ENCODE data around the gene FAM135A.
"Not testable (repeated sequence)": the region's sequence is repeated elsewhere in the genome, so short reads cannot be mapped to it uniquely, and the experiment has no call there.

Gene FAM135A

DNA sequence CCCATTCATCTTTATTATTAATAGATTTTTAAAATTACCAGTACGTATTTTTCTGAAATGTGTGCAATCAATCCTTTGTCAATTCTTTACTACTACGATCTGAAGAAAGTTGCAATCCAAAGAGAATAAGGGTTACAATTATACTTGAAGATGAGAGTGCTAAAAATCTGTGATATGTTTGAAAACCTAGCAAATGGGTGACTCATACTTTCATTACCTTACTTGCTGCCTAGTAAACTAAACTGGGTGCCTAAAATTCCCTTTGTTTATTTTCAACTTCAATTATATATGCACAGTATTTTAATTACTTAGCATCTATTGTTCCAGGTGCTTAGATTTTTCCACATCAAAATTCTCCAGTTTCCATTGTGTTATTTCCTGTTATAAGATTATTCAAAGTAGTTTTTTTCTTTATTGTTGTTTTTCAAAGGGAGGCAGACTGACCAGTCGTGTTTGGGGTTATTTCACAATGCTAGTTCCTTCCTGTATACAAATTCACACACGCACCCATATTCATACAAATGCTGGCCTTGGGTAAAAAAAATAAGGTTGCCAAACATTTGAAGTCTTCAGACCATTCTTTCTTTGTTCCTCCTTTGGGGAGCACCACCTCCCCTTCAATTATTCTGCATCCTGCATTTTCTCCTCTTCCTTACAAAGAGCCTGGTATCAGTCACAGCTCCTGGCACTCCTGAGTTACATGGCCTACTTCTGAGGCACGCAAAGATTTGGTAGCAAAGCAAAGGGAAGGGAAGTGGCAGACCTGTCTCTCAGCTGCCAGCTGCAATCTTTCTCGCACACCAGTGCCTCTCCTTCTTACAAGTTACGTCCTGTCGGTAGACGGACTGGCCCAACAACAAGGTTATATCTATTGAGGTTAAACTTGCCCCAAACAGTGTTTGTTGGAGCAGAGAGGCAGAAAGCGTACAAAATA lies 16.2 kb upstream of the FAM135A start:
- no peak for DNase-seq (ENCODE audit: low spot score)

DNA sequence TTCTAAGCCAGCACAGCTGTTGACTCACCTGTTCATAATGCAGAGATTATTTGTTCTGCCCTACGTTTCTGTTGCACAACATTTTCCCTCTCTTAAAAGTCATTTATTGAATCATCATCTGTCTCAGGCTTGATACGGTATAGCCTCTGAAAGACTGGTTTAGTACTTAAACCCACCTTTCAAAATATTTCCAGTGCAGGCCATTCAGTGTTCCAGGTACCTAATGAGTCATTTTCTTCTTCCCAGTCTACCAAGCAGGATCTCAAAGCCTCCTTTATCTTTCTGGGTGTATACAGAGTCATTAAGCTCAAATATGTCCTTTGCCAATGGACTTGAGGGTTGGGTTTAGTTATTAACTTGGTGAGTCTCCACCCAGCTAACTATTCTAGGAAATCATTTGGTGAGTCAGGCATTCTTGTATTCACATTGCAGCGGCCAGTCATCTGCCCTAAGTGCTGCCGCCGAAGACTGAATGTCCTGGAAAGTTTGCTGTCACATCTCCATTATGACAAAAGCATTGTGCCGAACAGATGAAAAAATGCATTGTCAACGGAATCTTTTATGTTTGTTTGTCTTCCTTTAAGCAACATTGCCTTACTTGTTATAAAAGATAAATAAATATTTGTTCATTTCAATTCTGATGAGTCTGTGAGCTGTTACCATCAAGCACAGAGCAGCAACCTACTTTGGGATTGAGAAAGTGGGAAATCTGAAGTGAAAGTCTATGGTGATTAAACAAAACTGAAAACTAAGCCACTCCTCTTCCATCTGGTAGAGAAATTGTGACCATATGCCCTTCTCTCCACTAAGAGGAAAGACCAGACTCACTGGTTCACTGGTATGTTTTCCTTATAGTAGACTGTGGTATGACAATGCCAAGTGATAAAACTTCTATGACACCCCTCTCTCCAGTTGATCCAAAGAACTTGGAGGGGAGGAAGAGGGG lies 14.3 kb upstream of the FAM135A start:
- DNase-seq (ENCODE audit: low spot score): peak; percentile 46

DNA sequence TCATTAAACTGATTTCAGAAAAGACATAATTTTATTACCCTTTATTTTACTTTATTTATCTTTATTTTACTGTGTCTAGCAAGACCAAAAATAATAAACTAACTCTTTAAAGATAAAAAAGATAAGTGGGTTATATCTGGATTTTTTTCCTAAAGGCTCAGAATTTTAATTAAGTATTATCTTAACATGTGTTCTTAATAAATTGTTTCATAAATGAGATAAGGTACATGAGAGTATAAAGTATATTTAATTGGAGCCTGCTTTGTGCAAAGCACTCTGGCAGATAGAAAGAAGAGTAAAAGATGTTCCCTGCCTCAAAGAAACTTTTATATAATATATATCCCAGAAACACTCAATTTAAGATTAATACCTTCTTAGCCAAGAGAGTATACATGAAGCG lies 8.7 kb upstream of the FAM135A start:
- DNase-seq (ENCODE audit: low spot score): no peak

DNA sequence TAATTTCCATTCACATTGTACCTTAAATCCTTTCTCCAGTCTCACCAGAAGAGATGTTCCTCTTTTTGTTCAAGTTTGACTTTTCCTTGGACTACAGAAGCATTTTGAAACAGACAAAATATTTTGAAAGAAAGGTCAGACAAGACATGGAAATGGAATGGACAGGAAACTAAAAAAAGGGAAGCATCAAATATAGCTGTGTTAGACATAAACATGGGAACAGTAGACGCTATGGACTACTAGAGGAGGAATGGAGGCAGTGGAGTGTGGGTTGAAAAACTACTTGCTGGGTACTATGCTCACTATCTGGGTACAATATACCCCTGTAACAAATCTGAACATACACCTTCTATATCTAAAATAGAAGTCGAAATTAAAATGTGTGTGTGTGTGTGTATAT lies 4.1 kb upstream of the FAM135A start:
- DNase-seq (ENCODE audit: low spot score): no peak

DNA sequence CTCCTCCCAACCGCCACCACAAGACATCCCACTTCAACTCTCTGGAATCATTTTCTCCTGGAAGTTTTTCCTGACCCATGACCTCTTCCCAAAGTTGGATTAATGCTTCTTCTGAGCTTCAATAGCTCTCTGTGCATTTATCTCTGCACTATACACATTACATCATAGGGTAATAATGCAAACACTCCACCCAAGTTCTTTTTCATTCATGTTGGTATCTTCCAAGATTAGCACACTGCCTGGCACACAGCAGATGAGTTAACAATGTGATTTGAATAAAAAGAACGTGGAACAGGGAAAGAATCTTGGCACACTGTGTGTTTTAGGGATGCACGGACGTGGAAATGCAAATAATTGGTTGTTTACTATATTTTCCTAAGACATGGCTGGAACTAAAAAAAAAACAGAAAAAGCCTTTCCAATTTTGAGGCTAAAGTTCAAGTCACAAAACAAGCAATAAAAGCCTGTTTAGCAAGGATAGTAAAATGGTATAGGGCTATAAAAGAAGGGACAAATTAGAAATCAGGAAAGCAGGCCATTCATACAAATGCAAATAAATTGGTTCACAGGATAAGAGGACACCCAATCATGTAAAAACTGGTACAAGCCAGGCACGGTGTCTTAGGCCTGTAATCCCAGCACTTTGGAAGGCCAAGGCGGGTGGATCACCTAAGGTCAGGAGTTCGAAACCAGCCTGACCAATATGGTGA lies 1.6 kb upstream of the FAM135A start:
- no peak for DNase-seq (ENCODE audit: low spot score)

DNA sequence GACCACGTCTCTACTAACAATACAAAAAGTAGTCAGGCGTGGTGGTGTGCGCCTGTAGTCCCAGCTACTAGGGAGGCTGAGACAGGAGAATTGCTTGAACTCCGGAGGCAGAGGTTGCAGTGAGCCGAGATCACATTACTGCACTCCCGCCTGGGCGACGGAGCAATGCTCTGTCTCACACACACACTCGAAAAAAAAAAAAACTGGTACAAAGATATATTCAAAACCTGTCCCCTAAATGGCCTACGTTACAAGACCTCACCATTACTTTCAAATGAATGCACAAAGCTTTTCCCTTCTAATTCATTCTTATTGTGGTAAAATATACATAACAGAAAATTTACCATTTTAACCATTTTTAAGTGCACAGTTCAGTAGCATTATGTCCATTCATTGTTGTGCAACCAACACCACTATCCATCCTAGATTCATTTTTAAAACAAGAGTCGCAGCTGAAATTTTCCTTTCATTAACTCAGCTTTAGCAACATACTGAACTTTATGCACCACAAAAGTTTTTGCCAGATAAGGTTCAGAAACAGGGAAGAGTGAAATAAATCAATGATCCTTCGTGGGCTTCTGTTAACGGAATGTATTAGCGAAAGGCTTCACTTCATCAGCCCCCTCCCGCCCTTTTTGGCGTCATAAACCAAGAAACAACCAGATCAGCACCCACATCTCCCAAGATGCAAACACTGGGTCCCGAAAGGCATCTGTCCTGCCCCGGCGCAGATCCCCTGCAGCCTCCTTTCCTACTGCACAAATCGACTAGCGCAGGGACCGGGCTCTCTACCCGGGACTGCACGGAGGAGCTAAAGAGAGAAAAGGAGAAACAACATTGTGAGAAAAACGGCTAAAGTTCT lies 825 bp upstream of the FAM135A start:
- DNase-seq (ENCODE audit: low spot score): no peak

DNA sequence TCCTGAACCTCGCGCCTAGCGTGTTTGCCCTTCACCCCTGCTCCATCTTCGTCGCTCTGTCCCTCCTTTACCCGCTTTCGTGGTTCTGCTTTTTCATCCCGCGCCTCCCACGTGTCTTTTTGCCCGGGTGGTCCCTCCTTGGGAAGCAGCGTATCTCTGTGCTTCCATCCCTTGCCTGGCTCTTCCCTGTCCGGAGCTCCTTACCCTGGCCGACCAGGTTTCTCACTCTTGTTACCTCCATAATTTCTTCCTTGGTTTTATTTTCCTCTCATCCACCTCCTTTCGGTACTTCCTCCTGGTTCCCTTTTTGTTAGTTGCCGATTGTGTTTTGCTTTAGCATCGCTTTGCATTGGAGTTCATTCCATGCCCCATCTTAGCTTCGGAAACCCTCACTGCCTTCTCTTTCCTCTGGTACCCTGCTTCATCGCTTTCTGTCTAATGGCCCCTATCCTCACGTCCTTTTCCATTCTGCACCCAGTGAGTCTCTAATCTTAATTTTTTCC lies 735 bp downstream of the FAM135A start:
- DNase-seq (ENCODE audit: low spot score): peak; percentile 42

DNA sequence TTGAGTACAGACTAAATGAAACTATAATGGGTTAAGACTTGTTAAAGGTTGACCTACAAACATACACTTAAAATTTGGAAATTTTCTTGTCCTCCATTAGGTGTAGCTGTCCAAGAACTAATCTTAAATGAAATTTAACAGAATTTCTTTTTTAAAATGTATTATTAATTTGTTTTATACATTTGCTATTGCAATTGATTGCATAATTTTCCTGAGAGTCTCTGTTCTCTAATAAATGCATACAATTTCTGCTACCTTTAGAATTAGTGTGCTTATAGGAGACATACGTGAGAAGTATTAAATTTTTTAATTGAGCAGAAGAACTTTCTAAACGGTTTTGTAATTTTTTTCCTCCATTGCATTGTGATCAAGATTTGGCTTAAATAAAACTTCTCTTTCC lies 1.5 kb downstream of the FAM135A start:
- DNase-seq (ENCODE audit: low spot score): no peak

DNA sequence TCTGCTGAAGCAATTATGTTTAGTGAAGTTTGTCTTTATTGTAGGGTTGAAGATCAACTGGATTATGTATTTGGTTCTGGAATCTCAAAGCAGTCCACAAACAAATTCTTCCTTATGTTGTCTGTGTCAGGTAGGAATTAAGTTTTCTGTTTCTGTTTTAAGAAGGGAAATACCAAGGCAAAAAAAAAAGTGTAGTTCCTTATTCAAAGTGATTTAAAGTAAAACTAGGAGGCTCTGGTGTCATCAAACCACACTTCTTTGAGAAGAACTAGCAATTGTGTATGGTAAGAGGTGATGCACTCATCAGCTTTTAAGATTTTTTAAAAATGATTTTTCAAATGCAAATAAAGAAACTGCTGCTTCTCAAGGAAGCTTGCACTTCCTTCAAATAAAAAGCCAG lies 1.9 kb downstream of the FAM135A start:
- DNase-seq (ENCODE audit: low spot score): no peak

DNA sequence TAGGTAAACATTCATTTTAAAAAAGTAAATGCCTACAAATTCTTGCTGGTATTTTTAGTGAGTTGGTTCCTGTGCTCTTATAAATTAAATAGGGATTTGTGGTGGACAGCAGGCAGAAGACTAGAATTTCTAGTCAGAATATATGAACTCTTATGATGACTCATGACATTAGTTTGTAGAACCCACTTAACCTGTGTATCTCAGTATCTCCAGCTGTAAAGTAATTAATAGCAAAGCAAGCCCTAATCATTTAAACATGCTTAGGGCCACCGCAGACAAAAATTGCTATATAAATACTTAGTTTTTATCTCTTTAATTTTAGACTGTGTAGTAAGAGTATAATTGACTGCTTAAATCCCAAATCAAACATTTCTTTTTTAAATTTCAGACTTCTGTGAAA lies 2.4 kb downstream of the FAM135A start:
- no peak for DNase-seq (ENCODE audit: low spot score)

DNA sequence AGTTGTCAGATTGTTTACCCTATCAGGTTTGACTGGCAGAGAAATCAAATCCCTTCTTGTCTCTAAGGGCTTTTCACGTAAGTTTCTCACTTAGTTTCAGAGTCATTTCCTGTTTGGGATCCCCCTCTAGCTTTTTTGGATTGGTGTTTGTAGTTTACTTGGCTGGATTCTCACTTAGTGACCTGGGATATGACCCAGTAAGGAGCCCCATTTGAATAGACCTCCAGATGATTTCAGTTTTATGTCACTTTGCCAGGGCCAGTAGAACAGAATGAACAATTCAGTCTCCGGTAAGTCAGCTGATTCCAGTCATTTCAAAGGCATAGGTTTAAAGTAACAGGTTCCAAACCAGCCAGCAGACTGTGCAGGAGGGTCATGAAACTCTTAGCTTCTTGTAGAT lies 8.2 kb downstream of the FAM135A start:
- no peak for DNase-seq (ENCODE audit: low spot score)

DNA sequence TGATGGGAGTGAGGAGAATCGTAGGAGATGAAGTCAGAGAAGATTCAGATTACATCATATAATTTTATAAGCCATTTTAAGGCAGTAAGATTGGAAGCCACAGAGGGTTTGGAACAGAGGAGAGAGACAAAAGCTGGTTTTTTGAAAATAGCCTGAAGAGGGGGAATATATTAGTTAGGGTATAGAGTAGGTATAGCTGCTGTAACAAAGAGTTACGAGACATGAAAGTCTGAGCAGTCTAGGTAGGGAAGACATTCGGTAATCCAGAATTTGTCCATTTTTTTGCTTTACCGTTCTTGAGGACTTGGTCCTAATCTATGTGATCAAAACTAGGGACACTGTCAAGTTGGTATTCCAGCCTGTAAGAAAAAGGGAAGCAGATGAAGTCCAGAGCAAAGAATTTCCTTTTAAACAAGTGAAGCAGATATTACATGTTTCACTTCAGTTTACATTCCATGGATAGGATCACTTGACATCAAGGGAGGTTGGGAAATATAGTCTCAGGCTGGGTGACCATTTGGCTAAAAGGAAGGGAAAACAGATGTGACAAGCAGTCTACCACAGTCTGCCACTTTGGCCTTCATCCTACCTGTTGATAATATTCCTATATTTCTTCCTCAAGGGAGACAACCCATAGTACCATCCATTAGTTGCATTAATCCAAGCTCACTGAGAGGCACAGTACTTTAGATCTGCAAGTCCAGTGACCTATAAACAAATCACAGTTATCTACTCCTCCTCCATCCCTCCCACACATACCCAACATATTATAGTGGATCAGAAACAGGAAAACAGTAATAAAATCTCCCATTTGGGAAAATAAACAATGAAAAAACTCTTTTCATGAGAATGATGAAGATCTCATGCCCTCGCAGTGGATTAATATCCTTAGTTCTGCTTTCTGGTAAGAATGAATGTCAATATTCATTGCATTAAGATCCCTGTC lies 10.2 kb downstream of the FAM135A start:
- no peak for DNase-seq (ENCODE audit: low spot score)

DNA sequence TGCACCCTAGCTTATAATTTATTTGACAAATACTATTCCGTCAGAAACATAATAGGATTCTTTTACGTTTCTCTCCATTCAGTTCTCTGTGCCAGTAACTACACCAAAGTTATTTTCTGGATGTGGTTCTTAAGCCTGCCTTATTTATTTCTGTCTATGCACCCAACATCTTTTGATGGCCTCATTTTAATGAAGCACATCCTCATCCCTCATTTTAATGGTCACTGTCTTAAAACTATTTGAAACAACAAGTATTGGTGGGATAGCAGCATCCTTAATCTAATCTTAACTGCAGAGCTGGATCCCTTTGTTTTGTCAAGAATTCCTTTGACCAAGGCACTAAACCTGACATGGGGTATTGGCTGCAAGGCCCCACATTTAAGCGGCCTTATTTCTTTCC lies 11.0 kb downstream of the FAM135A start:
- DNase-seq (ENCODE audit: low spot score): no peak

DNA sequence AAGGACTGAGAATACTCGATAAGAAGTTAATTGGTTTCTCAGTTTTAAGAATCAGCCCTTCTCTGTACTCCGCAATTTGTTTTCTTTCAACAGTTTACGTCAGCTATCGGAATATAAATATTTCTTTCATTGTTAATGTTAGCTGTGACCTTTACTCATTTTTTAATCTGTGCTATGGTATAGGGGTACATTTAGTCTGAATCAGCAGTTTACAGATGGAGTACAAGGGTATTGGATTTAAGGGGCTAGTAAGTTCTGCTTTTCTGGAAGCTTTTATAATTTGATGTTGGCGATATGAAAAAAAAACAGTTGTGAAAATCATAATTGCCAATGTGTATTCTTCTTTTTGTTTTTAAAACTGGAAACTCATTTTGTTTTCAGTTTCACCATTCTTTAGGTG lies 23.0 kb downstream of the FAM135A start:
- no peak for DNase-seq (ENCODE audit: low spot score)

DNA sequence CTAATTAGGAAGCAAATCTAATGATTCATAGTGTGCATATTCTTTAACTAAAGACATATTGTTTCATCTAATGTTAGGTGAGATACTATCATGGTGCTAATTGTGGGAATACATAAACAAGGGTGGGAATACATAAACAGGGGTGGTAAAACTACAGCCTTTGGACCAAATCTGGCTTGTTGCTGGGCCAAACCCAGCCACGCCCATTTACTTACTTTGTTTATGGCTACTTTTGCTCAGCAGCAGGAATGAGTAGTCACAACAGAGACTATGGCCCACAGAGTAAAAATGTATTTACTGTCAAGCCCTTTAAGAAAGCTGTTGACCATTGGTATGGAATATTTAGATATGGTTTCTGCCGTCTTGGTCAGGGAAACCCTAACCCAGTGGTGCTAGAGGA lies 31.7 kb downstream of the FAM135A start:
- DNase-seq (ENCODE audit: low spot score): no peak

DNA sequence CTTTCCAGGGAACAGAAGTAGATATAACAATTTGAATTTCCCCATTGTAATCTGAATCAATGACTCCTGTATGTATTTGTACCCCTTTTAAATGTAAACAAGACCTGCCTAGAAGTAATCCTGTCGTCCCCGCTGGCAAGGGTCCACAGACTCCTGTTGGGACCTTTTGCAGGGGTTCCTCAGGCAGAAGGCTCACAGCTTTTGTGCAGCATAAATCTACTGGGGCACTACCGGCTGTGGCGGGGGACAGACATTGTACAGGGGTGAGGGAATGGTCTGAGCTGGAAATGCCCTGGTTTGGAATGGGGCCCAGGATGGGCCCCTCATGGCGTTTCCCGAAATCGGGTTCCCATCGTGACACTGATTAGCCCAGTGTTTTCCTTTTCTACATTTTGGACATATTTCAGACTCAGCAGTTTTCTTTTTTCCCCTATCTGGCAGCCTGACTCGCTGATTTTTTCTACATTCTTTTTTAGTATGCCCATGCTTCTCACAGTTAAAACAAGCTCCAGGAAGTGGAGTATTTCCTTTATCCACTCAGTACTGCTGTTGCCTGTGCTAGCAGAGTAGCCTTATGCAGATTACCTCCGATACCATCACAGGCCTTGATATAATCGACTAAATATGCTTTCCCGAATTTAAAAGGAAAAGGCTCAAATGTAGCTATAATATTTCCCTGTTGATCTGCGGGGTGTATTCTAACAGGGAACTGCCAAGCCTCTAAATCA lies 34.2 kb downstream of the FAM135A start:
- not testable (repeated sequence) for DNase-seq (ENCODE audit: low spot score)

DNA sequence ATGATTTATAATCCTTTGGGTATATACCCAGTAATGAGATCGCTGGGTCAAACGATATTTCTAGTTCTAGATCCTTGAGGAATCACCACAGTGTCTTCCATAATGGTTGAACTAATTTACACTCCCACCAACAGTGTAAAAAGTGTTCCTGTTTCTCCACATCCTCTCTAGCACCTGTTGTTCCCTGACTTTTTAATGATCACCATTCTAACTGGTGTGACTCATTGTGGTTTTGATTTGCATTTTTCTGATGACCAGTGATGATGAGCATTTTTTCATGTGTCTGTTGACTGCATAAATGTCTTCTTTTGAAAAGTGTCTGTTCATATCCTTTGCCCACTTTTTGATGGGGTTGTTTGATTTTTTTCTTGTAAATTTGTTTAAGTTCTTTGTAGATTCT lies 40.6 kb downstream of the FAM135A start:
- not testable (repeated sequence) for DNase-seq (ENCODE audit: low spot score)

DNA sequence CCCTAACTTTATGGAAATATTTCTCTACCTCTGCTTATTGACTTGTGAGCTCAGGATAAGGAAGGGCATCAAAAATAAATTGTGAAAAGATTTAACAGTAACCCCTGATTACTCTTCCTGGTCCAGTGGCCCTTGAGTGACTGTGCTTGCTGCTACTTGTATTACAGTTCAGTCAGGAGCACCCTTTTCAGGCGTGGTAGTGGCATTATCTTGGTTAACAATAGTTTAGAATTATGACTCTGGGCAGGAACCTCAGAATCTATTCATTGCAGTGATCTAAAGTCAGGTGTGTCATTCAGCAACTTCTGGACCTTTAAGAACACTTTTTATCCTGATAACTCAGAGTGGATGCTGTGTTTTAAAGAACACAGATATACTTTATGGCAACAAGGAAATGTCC lies 43.4 kb downstream of the FAM135A start:
- no peak for DNase-seq (ENCODE audit: low spot score)

DNA sequence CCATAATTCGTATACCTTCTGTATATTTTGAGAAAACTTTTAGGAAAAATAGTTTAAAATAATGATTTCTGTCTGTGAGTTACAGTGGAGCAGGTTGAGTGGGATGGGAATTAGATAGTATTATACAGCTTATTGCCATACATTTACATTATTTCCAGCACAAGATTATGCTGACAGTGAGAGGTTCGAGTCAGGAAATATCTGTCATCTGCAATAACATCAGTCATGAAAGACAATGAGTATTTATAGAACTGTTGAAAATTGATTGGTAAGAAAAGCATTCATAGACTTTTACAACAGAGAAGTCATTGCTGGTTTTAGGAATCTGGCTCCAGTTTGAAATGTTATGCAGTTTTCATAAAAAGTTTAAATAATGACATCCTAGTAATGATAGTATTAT lies 45.9 kb downstream of the FAM135A start:
- DNase-seq (ENCODE audit: low spot score): no peak
